Liver (tissue), 3 donors: ENCODE results near the gene MVB12B.

Experiments
- ATF3 ChIP-seq: IDR thresholded peaks from 2 replicates; pipeline ENCODE4 v1.6.1; 2016; ENCODE audit warnings: antibody characterized with exemption
- EGR1 ChIP-seq, 2 donors: IDR thresholded peaks; 2 replicates each; pipeline ENCODE4 v1.6.1; 2016 to 2018; ENCODE audit warnings: antibody characterized with exemption in 2 of 2, low read depth in 2 of 2
- JUND ChIP-seq, 2 donors: IDR thresholded peaks; 2 replicates each; pipeline ENCODE4 v1.6.1; 2016; ENCODE audit warnings: antibody characterized with exemption in 2 of 2
- NR2F2 ChIP-seq: IDR thresholded peaks from 2 replicates; pipeline ENCODE4 v1.6.1; 2016; ENCODE audit warnings: antibody characterized with exemption
- RAD21 ChIP-seq, 2 donors: IDR thresholded peaks; 2 replicates each; pipeline ENCODE4 v1.6.1; 2016; ENCODE audit warnings: antibody characterized with exemption in 2 of 2, mild to moderate bottlenecking in 2 of 2
- RXRA ChIP-seq, 2 donors: IDR thresholded peaks; 2 replicates each; pipeline ENCODE4 v1.6.1; 2017 to 2018; ENCODE audit warnings: antibody characterized with exemption in 2 of 2, mild to moderate bottlenecking in 1 of 2
- TAF1 ChIP-seq: conservative IDR thresholded peaks from 2 replicates; pipeline ENCODE4 v1.6.1; 2016; ENCODE audit warnings: antibody characterized with exemption, mild to moderate bottlenecking
- TF ChIP-seq, protein P1 (sequence below): fragments of 150-350 bp; IDR thresholded peaks from 2 replicates; pipeline ENCODE4 v1.5.1; 2017; ENCODE audit warnings: improper control_type of control experiment, low read depth, low read length; ENCODE audit not compliant: missing input control
- TF ChIP-seq, protein P2 (sequence below): IDR thresholded peaks from 2 replicates; pipeline ENCODE4 v1.6.1; 2016; ENCODE audit warnings: antibody characterized with exemption
- TF ChIP-seq, protein P3 (sequence below): IDR thresholded peaks from 2 replicates; pipeline ENCODE4 v1.6.1; 2016; ENCODE audit warnings: antibody characterized with exemption
- TF ChIP-seq, protein P4 (sequence below): IDR thresholded peaks from 2 replicates; pipeline ENCODE4 v1.6.1; 2016; ENCODE audit warnings: antibody characterized with exemption, mild to moderate bottlenecking
- donor health status: healthy.
- donor health status: healthy.

DNA sequence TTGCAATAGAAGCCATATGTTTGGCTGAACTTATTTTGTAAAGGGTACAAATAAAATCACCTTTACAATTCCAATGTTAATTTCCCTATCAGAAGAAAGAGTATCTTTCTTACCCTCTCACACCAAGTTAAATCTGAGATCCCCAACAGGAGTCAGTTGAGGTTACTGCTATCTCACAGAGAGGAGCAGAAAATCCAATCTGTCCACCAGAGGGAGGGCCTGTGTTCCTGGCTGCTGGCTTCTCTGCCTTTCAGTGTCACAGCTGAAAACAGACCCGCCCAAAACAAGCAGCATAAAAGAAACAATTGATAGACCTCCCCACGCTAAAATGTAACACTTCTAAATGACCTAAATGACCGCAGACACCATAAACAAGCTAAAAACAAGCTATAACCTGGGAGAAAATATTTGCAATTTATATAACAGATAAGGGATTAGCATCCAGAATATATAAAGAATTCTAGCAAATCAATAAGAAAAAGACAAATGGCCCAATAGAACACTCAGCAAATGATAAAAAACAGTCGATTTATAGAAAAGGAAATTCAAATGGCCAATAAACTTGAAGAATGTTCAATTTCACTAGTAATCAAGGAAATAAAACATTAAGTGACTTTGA lies 24.5 kb upstream of the MVB12B start:
- TF ChIP-seq, protein P1, sequence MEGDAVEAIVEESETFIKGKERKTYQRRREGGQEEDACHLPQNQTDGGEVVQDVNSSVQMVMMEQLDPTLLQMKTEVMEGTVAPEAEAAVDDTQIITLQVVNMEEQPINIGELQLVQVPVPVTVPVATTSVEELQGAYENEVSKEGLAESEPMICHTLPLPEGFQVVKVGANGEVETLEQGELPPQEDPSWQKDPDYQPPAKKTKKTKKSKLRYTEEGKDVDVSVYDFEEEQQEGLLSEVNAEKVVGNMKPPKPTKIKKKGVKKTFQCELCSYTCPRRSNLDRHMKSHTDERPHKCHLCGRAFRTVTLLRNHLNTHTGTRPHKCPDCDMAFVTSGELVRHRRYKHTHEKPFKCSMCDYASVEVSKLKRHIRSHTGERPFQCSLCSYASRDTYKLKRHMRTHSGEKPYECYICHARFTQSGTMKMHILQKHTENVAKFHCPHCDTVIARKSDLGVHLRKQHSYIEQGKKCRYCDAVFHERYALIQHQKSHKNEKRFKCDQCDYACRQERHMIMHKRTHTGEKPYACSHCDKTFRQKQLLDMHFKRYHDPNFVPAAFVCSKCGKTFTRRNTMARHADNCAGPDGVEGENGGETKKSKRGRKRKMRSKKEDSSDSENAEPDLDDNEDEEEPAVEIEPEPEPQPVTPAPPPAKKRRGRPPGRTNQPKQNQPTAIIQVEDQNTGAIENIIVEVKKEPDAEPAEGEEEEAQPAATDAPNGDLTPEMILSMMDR: peak; percentile 67
- no peak for TF ChIP-seq JUND (IDR thresholded peaks at IDR 0.05)
- TF ChIP-seq ATF3: no peak
- TF ChIP-seq, protein P2, sequence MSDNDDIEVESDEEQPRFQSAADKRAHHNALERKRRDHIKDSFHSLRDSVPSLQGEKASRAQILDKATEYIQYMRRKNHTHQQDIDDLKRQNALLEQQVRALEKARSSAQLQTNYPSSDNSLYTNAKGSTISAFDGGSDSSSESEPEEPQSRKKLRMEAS: no peak
- TF ChIP-seq TAF1: no peak
- no peak for TF ChIP-seq NR2F2
- TF ChIP-seq, protein P3, sequence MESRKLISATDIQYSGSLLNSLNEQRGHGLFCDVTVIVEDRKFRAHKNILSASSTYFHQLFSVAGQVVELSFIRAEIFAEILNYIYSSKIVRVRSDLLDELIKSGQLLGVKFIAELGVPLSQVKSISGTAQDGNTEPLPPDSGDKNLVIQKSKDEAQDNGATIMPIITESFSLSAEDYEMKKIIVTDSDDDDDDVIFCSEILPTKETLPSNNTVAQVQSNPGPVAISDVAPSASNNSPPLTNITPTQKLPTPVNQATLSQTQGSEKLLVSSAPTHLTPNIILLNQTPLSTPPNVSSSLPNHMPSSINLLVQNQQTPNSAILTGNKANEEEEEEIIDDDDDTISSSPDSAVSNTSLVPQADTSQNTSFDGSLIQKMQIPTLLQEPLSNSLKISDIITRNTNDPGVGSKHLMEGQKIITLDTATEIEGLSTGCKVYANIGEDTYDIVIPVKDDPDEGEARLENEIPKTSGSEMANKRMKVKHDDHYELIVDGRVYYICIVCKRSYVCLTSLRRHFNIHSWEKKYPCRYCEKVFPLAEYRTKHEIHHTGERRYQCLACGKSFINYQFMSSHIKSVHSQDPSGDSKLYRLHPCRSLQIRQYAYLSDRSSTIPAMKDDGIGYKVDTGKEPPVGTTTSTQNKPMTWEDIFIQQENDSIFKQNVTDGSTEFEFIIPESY: no peak
- TF ChIP-seq, protein P4, sequence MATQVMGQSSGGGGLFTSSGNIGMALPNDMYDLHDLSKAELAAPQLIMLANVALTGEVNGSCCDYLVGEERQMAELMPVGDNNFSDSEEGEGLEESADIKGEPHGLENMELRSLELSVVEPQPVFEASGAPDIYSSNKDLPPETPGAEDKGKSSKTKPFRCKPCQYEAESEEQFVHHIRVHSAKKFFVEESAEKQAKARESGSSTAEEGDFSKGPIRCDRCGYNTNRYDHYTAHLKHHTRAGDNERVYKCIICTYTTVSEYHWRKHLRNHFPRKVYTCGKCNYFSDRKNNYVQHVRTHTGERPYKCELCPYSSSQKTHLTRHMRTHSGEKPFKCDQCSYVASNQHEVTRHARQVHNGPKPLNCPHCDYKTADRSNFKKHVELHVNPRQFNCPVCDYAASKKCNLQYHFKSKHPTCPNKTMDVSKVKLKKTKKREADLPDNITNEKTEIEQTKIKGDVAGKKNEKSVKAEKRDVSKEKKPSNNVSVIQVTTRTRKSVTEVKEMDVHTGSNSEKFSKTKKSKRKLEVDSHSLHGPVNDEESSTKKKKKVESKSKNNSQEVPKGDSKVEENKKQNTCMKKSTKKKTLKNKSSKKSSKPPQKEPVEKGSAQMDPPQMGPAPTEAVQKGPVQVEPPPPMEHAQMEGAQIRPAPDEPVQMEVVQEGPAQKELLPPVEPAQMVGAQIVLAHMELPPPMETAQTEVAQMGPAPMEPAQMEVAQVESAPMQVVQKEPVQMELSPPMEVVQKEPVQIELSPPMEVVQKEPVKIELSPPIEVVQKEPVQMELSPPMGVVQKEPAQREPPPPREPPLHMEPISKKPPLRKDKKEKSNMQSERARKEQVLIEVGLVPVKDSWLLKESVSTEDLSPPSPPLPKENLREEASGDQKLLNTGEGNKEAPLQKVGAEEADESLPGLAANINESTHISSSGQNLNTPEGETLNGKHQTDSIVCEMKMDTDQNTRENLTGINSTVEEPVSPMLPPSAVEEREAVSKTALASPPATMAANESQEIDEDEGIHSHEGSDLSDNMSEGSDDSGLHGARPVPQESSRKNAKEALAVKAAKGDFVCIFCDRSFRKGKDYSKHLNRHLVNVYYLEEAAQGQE: no peak
- peak; percentile 24 to 68 for TF ChIP-seq RXRA (IDR thresholded peaks at IDR 0.05)
- TF ChIP-seq RAD21 (IDR thresholded peaks at IDR 0.05): peak; percentile 85 to 92
- TF ChIP-seq EGR1 (IDR thresholded peaks at IDR 0.05; ENCODE audit: low read depth in 2 of 2): no peak
